Neural cell (in vitro differentiated cells): ENCODE results near the gene RAB11FIP5. TPM values are rescaled to one million over a fixed set of nuclear protein-coding genes. Genes with fewer than 3 reads are reported as not detected.

Experiments used
- H2AFZ ChIP-seq: fragments of 200-600, 300-800 bp; sonication (generic), shearing (Covaris generic); 2 replicates; pipeline ENCODE4 v1.6.0; 2014; ENCODE audit warnings: low read depth, mild to moderate bottlenecking, antibody characterized with exemption, low read length, moderate library complexity
- H3F3A ChIP-seq: fragments of 200-600 bp; shearing (Covaris generic); 2 replicates; pipeline ENCODE4 v1.6.1; 2016; ENCODE audit warnings: mild to moderate bottlenecking, moderate library complexity, mixed read lengths, antibody characterized with exemption, low read length; ENCODE audit not compliant: insufficient read depth, poor library complexity, severe bottlenecking
- H3K27ac ChIP-seq: fragments of 200-600, 300-800 bp; sonication (generic), shearing (Covaris generic); 2 replicates; pipeline ENCODE4 v1.5.1; 2014; ENCODE audit warnings: mild to moderate bottlenecking, low read length, moderate library complexity
- H3K27me3 ChIP-seq: fragments of 300-800, 200-600 bp; sonication (generic), shearing (Covaris generic); 2 replicates; pipeline ENCODE4 v1.6.0; 2014; ENCODE audit warnings: mild to moderate bottlenecking, low read depth, low read length, moderate library complexity; ENCODE audit not compliant: insufficient read depth
- H3K36me3 ChIP-seq: fragments of 300-800, 200-600 bp; sonication (generic), shearing (Covaris generic); 2 replicates; pipeline ENCODE4 v1.5.1; 2014; ENCODE audit warnings: mild to moderate bottlenecking, antibody characterized with exemption, low read length, moderate library complexity; ENCODE audit not compliant: insufficient read depth
- H3K4me2 ChIP-seq: fragments of 300-800, 200-600 bp; sonication (generic), shearing (Covaris generic); 2 replicates; pipeline ENCODE4 v1.6.0; 2014; ENCODE audit warnings: mild to moderate bottlenecking, low read length
- H3K4me3 ChIP-seq: fragments of 300-800, 200-600 bp; sonication (generic), shearing (Covaris generic); 2 replicates; pipeline ENCODE4 v1.5.1; 2014; ENCODE audit warnings: mild to moderate bottlenecking, low read length, moderate library complexity
- H3K79me2 ChIP-seq: fragments of 200-600 bp; shearing (Covaris generic); replicated peaks from 2 replicates; pipeline ENCODE4 v1.6.0; 2014; ENCODE audit warnings: mild to moderate bottlenecking, low read length, moderate library complexity; ENCODE audit not compliant: insufficient read depth
- H3K9ac ChIP-seq: fragments of 300-800, 200-600 bp; sonication (generic), shearing (Covaris generic); 2 replicates; pipeline ENCODE4 v1.6.1; 2016; ENCODE audit warnings: mild to moderate bottlenecking, low read length, mixed read lengths
- H3K9me2 ChIP-seq: fragments of 200-600 bp; shearing (Covaris generic); 2 replicates; pipeline ENCODE4 v1.6.1; 2016; ENCODE audit warnings: mild to moderate bottlenecking, low read length, mixed read lengths; ENCODE audit not compliant: insufficient read depth
- H3K9me3 ChIP-seq: fragments of 200-600, 300-800 bp; sonication (generic), shearing (Covaris generic); 2 replicates; pipeline ENCODE4 v1.6.1; 2016; ENCODE audit warnings: mild to moderate bottlenecking, mixed run types, low read length, moderate library complexity, mixed read lengths
- H4K20me1 ChIP-seq: fragments of 200-600 bp; shearing (Covaris generic); 2 replicates; pipeline ENCODE4 v1.6.1; 2016; ENCODE audit warnings: mild to moderate bottlenecking, mixed run types; ENCODE audit not compliant: insufficient read depth
- EP300 ChIP-seq: fragments of 450-650 bp; conservative IDR thresholded peaks from 2 replicates; pipeline ENCODE4 v1.6.1; 2014; ENCODE audit warnings: antibody characterized with exemption, mild to moderate bottlenecking, moderate library complexity; ENCODE audit not compliant: poor library complexity, severe bottlenecking
- EZH2 ChIP-seq: fragments of 200-600, 300-800 bp; shearing (Covaris generic), sonication (generic); IDR thresholded peaks from 2 replicates; pipeline ENCODE4 v1.6.1; 2014; ENCODE audit warnings: antibody characterized with exemption, low read length, borderline replicate concordance, mild to moderate bottlenecking; ENCODE audit not compliant: insufficient read depth, poor library complexity, severe bottlenecking
- MXI1 ChIP-seq: fragments of 450-650 bp; conservative IDR thresholded peaks from 2 replicates; pipeline ENCODE4 v1.6.1; 2014; ENCODE audit warnings: antibody characterized with exemption, mild to moderate bottlenecking; ENCODE audit not compliant: poor library complexity, severe bottlenecking
- POLR2AphosphoS5 ChIP-seq: IDR thresholded peaks from 2 replicates; pipeline ENCODE4 v1.6.1; 2012
- RAD21 ChIP-seq: fragments of 450-650 bp; conservative IDR thresholded peaks from 2 replicates; pipeline ENCODE4 v1.6.1; 2014; ENCODE audit warnings: antibody characterized with exemption, mild to moderate bottlenecking, moderate library complexity
- SMC3 ChIP-seq: fragments of 450-650 bp; conservative IDR thresholded peaks from 2 replicates; pipeline ENCODE4 v1.6.1; 2014; ENCODE audit warnings: antibody characterized with exemption, mild to moderate bottlenecking, moderate library complexity; ENCODE audit not compliant: poor library complexity
- TAF1 ChIP-seq: IDR thresholded peaks from 2 replicates; pipeline ENCODE4 v1.6.1; 2012; ENCODE audit warnings: low read depth
- polyA plus RNA-seq: library from polyadenylated mRNA; depleted of rRNA; stranded (reverse); fragments of >200 nt; gene quantifications from 2 replicates; pipeline ENCODE4 v1.2.3, GENCODE V29; 2014
- TF ChIP-seq, protein P1 (sequence below): IDR thresholded peaks from 2 replicates; pipeline ENCODE4 v1.6.1; 2012; ENCODE audit warnings: borderline replicate concordance
- TF ChIP-seq, protein P2 (sequence below): fragments of 450-650 bp; IDR thresholded peaks from 2 replicates; pipeline ENCODE4 v1.5.1; 2014; ENCODE audit warnings: antibody characterized with exemption, mild to moderate bottlenecking, moderate library complexity; ENCODE audit not compliant: poor library complexity, severe bottlenecking

Gene RAB11FIP5
- polyA plus RNA-seq, 1 donor from 2014 or later = 2.6 TPM

GRCh38 chr2:73134471-73134870, 21.7 kb upstream of the RAB11FIP5 start:
- no peaks in the 10 kb centered on the region for H3K9me3 ChIP-seq
- H3K9ac ChIP-seq = no peak overlapping the region
- no peaks in the 10 kb centered on the region for H3K79me2 ChIP-seq
- no peak overlapping the region for H3K4me2 ChIP-seq
- TF ChIP-seq, protein P1, sequence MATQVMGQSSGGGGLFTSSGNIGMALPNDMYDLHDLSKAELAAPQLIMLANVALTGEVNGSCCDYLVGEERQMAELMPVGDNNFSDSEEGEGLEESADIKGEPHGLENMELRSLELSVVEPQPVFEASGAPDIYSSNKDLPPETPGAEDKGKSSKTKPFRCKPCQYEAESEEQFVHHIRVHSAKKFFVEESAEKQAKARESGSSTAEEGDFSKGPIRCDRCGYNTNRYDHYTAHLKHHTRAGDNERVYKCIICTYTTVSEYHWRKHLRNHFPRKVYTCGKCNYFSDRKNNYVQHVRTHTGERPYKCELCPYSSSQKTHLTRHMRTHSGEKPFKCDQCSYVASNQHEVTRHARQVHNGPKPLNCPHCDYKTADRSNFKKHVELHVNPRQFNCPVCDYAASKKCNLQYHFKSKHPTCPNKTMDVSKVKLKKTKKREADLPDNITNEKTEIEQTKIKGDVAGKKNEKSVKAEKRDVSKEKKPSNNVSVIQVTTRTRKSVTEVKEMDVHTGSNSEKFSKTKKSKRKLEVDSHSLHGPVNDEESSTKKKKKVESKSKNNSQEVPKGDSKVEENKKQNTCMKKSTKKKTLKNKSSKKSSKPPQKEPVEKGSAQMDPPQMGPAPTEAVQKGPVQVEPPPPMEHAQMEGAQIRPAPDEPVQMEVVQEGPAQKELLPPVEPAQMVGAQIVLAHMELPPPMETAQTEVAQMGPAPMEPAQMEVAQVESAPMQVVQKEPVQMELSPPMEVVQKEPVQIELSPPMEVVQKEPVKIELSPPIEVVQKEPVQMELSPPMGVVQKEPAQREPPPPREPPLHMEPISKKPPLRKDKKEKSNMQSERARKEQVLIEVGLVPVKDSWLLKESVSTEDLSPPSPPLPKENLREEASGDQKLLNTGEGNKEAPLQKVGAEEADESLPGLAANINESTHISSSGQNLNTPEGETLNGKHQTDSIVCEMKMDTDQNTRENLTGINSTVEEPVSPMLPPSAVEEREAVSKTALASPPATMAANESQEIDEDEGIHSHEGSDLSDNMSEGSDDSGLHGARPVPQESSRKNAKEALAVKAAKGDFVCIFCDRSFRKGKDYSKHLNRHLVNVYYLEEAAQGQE = no peak
- TF ChIP-seq, protein P2, sequence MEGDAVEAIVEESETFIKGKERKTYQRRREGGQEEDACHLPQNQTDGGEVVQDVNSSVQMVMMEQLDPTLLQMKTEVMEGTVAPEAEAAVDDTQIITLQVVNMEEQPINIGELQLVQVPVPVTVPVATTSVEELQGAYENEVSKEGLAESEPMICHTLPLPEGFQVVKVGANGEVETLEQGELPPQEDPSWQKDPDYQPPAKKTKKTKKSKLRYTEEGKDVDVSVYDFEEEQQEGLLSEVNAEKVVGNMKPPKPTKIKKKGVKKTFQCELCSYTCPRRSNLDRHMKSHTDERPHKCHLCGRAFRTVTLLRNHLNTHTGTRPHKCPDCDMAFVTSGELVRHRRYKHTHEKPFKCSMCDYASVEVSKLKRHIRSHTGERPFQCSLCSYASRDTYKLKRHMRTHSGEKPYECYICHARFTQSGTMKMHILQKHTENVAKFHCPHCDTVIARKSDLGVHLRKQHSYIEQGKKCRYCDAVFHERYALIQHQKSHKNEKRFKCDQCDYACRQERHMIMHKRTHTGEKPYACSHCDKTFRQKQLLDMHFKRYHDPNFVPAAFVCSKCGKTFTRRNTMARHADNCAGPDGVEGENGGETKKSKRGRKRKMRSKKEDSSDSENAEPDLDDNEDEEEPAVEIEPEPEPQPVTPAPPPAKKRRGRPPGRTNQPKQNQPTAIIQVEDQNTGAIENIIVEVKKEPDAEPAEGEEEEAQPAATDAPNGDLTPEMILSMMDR = no peak
- no peak for TF ChIP-seq SMC3
- no peak for TF ChIP-seq EZH2
- TF ChIP-seq EP300 = no peak
- TF ChIP-seq RAD21 = no peak
- TF ChIP-seq POLR2AphosphoS5 = no peak
- no peak for TF ChIP-seq MXI1
- no peak overlapping the region for H3K27ac ChIP-seq
- no peaks in the 10 kb centered on the region for H3K36me3 ChIP-seq
- no peaks in the 10 kb centered on the region for H4K20me1 ChIP-seq
- H3K9me2 ChIP-seq = no peaks in the 10 kb centered on the region
- H3K4me3 ChIP-seq = no peak overlapping the region
- no peak overlapping the region for H2AFZ ChIP-seq
- no peaks in the 10 kb centered on the region for H3F3A ChIP-seq
- H3K27me3 ChIP-seq = no peaks in the 10 kb centered on the region

- no peak overlapping the region for H3K9ac ChIP-seq
- no peaks in the 10 kb centered on the region for H3K9me2 ChIP-seq
- no peaks in the 10 kb centered on the region for H3F3A ChIP-seq
- H3K4me2 ChIP-seq = no peak overlapping the region
- TF ChIP-seq, protein P1 = no peak
- TF ChIP-seq, protein P2 = no peak
- no peak for TF ChIP-seq TAF1
- H3K4me3 ChIP-seq = no peak overlapping the region
- no peak overlapping the region for H3K27ac ChIP-seq
- H2AFZ ChIP-seq = no peak overlapping the region
- no peaks in the 10 kb centered on the region for H4K20me1 ChIP-seq
- no peaks in the 10 kb centered on the region for H3K27me3 ChIP-seq
- H3K9me3 ChIP-seq = no peaks in the 10 kb centered on the region
- H3K36me3 ChIP-seq = no peaks in the 10 kb centered on the region
- no peaks in the 10 kb centered on the region for H3K79me2 ChIP-seq
These were observed 20.9 kb upstream of the RAB11FIP5 start for GRCh38 chr2:73133566-73134197.
